ENCODE results near the gene FNBP1L. TPM values are rescaled to one million over a fixed set of nuclear protein-coding genes. Genes with fewer than 3 reads are reported as not detected.

The FNBP1L gene
- total RNA-seq, 2 experiments from 2014 or later, result 0.13 TPM

- Histone ChIP-seq H3K36me3 (ENCODE audit: insufficient read depth, low read length) (no peaks in the 10 kb centered on the region), H3K79me2 (ENCODE audit: insufficient read depth, low read depth, low read length) (no peaks in the 10 kb centered on the region), H3K9me3 (ENCODE audit: low read length) (no peaks in the 10 kb centered on the region), H3K4me2 (ENCODE audit: low read length) (no peak overlapping the region), H3K27ac (ENCODE audit: low read depth, low read length, poor library complexity, severe bottlenecking) (no peak overlapping the region), H2AFZ (ENCODE audit: low read length) (no peak overlapping the region), H3K4me3 (ENCODE audit: low read depth, low read length, poor library complexity, severe bottlenecking) (no peak overlapping the region), H4K20me1 (ENCODE audit: insufficient read depth, low read length) (no peaks in the 10 kb centered on the region), H3K9me2 (ENCODE audit: insufficient read depth, low read length) (no peaks in the 10 kb centered on the region), H3K4me1 (ENCODE audit: insufficient read depth, low read length, poor library complexity, severe bottlenecking) (no peaks in the 10 kb centered on the region)
- DNase-seq (ENCODE audit: low spot score), result no peak
- ChIA-PET CTCF (ENCODE audit: unreplicated experiment) (no interaction called here), POLR2A (interaction anchor here (0.6 kb wide), 2 partner anchors 22 to 112 kb away, joined by 3 read pairs; no protein-coding TSS in a partner anchor)
- intact Hi-C loops (cut with micrococcal nuclease; ENCODE audit: unreplicated experiment), result no loop called here
- TF ChIP-seq CTCF (conservative IDR thresholded peaks at IDR 0.05; ENCODE audit: low read length) (no peak), EZH2phosphoT487 (IDR thresholded peaks at IDR 0.05; ENCODE audit: borderline replicate concordance, low read depth, low read length) (no peak)
- no TSS peak for BruUV-seq (replicated peaks)
Measured at GRCh38 chr1:93533677-93534076, 85.8 kb downstream of the FNBP1L start.

- CTCF ChIA-PET (ENCODE audit: unreplicated experiment), result no interaction called here
- H4K20me1 ChIP-seq (ENCODE audit: insufficient read depth, low read length), result no peaks in the 10 kb centered on the region
- no peaks in the 10 kb centered on the region for H3K9me3 ChIP-seq (ENCODE audit: low read length)
- intact Hi-C loops (cut with micrococcal nuclease; ENCODE audit: unreplicated experiment), result no loop called here
- BruUV-seq (replicated peaks), result no TSS peak
- no peak overlapping the region for H3K4me2 ChIP-seq (ENCODE audit: low read length)
- no peaks in the 10 kb centered on the region for H3K4me1 ChIP-seq (ENCODE audit: insufficient read depth, low read length, poor library complexity, severe bottlenecking)
- no peak overlapping the region for H3K4me3 ChIP-seq (ENCODE audit: low read depth, low read length, poor library complexity, severe bottlenecking)
- no peak for TF ChIP-seq EZH2phosphoT487 (IDR thresholded peaks at IDR 0.05; ENCODE audit: borderline replicate concordance, low read depth, low read length)
- no peak for TF ChIP-seq CTCF (conservative IDR thresholded peaks at IDR 0.05; ENCODE audit: low read length)
- no peak overlapping the region for H2AFZ ChIP-seq (ENCODE audit: low read length)
- H3K36me3 ChIP-seq (ENCODE audit: insufficient read depth, low read length), result no peaks in the 10 kb centered on the region
- no peak overlapping the region for H3K27ac ChIP-seq (ENCODE audit: low read depth, low read length, poor library complexity, severe bottlenecking)
- POLR2A ChIA-PET, result interaction anchor here (1.0 kb wide), 1 partner anchor 39 kb away, joined by 4 read pairs; no protein-coding TSS in a partner anchor
- no peaks in the 10 kb centered on the region for H3K9me2 ChIP-seq (ENCODE audit: insufficient read depth, low read length)
- DNase-seq (ENCODE audit: low spot score), result no peak
- no peaks in the 10 kb centered on the region for H3K79me2 ChIP-seq (ENCODE audit: insufficient read depth, low read depth, low read length)
Measured at GRCh38 chr1:93537396-93537795, 89.5 kb downstream of the FNBP1L start.

- Histone ChIP-seq H3K9me2 (ENCODE audit: insufficient read depth, low read length) (no peaks in the 10 kb centered on the region), H3K9me3 (ENCODE audit: low read length) (no peaks in the 10 kb centered on the region), H3K4me3 (ENCODE audit: low read depth, low read length, poor library complexity, severe bottlenecking) (no peak overlapping the region), H4K20me1 (ENCODE audit: insufficient read depth, low read length) (no peaks in the 10 kb centered on the region), H3K4me2 (ENCODE audit: low read length) (no peak overlapping the region), H3K79me2 (ENCODE audit: insufficient read depth, low read depth, low read length) (no peaks in the 10 kb centered on the region), H2AFZ (ENCODE audit: low read length) (no peak overlapping the region), H3K27ac (ENCODE audit: low read depth, low read length, poor library complexity, severe bottlenecking) (no peak overlapping the region), H3K4me1 (ENCODE audit: insufficient read depth, low read length, poor library complexity, severe bottlenecking) (no peaks in the 10 kb centered on the region), H3K36me3 (ENCODE audit: insufficient read depth, low read length) (no peaks in the 10 kb centered on the region)
- intact Hi-C loops (cut with micrococcal nuclease; ENCODE audit: unreplicated experiment), result no loop called here
- no TSS peak for BruUV-seq (replicated peaks)
- no peak for DNase-seq (ENCODE audit: low spot score)
- TF ChIP-seq EZH2phosphoT487 (IDR thresholded peaks at IDR 0.05; ENCODE audit: borderline replicate concordance, low read depth, low read length), result no peak
- TF ChIP-seq CTCF (conservative IDR thresholded peaks at IDR 0.05; ENCODE audit: low read length), result no peak
- POLR2A ChIA-PET, result interaction anchor here (1.0 kb wide), 1 partner anchor 39 kb away, joined by 4 read pairs; no protein-coding TSS in a partner anchor
- CTCF ChIA-PET (ENCODE audit: unreplicated experiment), result no interaction called here
Measured at GRCh38 chr1:93537924-93538323, 90.0 kb downstream of the FNBP1L start.

Measured in OCI-LY7 (cell line).